Pons (tissue), 1 donor: Measurements from ENCODE around the gene KNCN.

ENCODE experiments used
- DNase-seq: peaks from one replicate; pipeline ENCODE4 v3.0.0-alpha.2; 2016; ENCODE audit warnings: low spot score

The KNCN gene

GRCh38 chr1:46551597-46552095 lies at the start of gene KNCN:
Gene KNCN, minus strand, starts transcription at chr1:46551647. Its CDS starts 432 bp downstream, at chr1:46551215.
- DNase-seq: no peak

- no peak for DNase-seq
Observed at GRCh38 chr1:46599059-46599970, 47.9 kb upstream of the KNCN start.

GRCh38 chr1:46596846-46597245 lies 45.4 kb upstream of the KNCN start:
- DNase-seq: no peak

GRCh38 chr1:46596036-46596435 lies 44.6 kb upstream of the KNCN start:
- no peak for DNase-seq

GRCh38 chr1:46595127-46595526 lies 43.7 kb upstream of the KNCN start:
- DNase-seq: peak; percentile 82

- peak; percentile 69 for DNase-seq
Observed at GRCh38 chr1:46594063-46594462, 42.6 kb upstream of the KNCN start.

GRCh38 chr1:46592823-46593222 lies 41.4 kb upstream of the KNCN start:
- no peak for DNase-seq

GRCh38 chr1:46589529-46589928 lies 38.1 kb upstream of the KNCN start:
- no peak for DNase-seq

- peak; percentile 77 for DNase-seq
Observed at GRCh38 chr1:46587069-46587468, 35.6 kb upstream of the KNCN start.

- no peak for DNase-seq
Observed at GRCh38 chr1:46585312-46585938, 34.0 kb upstream of the KNCN start.

- no peak for DNase-seq
Observed at GRCh38 chr1:46583494-46583893, 32.0 kb upstream of the KNCN start.

GRCh38 chr1:46582972-46583371 lies 31.5 kb upstream of the KNCN start:
- DNase-seq: no peak

GRCh38 chr1:46581681-46582455 lies 30.4 kb upstream of the KNCN start:
- no peak for DNase-seq

- no peak for DNase-seq
Observed at GRCh38 chr1:46580140-46580903, 28.9 kb upstream of the KNCN start.

- no peak for DNase-seq
Observed at GRCh38 chr1:46577671-46578070, 26.2 kb upstream of the KNCN start.

GRCh38 chr1:46576596-46576995 lies 25.1 kb upstream of the KNCN start:
- no peak for DNase-seq

GRCh38 chr1:46575778-46576177 lies 24.3 kb upstream of the KNCN start:
- DNase-seq: no peak

GRCh38 chr1:46575300-46575699 lies 23.9 kb upstream of the KNCN start:
- no peak for DNase-seq

GRCh38 chr1:46571691-46572225 lies 20.3 kb upstream of the KNCN start:
- no peak for DNase-seq

GRCh38 chr1:46569884-46570725 lies 18.7 kb upstream of the KNCN start:
- no peak for DNase-seq
